ENCODE data around the gene ITGA8. TPM values are rescaled to one million over a fixed set of nuclear protein-coding genes. Genes with fewer than 3 reads are reported as not detected.
"Not testable (repeated sequence)": the region's sequence is repeated elsewhere in the genome, so short reads cannot be mapped to it uniquely, and the experiment has no call there.

ITGA8 gene
- total RNA-seq, 2 experiments from 2014 or later, result not detected

DNA sequence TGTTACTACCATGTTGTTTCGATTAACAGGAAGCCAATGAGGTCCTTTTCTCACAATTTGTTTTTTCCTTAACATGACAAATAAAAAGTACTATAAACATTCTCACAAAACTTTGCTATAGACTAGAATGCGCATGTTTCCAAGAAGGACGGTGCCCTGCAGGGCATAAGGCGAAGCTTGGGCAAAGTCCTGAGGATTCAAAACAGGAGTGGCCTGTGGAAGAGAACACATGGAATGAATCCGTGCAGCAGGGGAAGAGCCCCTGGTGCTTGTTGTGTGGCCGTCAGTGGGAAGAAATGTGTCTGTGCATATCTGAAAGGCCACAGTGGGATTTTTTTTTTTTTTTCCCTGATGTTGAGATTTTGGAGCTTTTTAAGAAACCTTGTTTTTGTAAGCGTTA lies 67.6 kb downstream of the ITGA8 start:
- Mint-ChIP-seq H3K9me3 (no peaks in the 10 kb centered on the region), H3K4me1 (no peaks in the 10 kb centered on the region), H3K4me3 (no peak overlapping the region), H3K27me3 (no peaks in the 10 kb centered on the region), H3K27ac (no peak overlapping the region), H3K36me3 (ENCODE audit: low read depth) (no peaks in the 10 kb centered on the region)
- CTCF ChIA-PET, result no interaction called here
- no peak for DNase-seq
- POLR2A ChIA-PET, result interaction anchor here (0.6 kb wide), 1 partner anchor 135 kb away, joined by 3 read pairs; no protein-coding TSS in a partner anchor

- no peaks in the 10 kb centered on the region for H3K9me3 Mint-ChIP-seq
- H3K27ac Mint-ChIP-seq, result no peak overlapping the region
- H3K4me1 Mint-ChIP-seq, result no peaks in the 10 kb centered on the region
- no peak for DNase-seq
- H3K4me3 Mint-ChIP-seq, result no peak overlapping the region
- H3K36me3 Mint-ChIP-seq (ENCODE audit: low read depth), result no peaks in the 10 kb centered on the region
- H3K27me3 Mint-ChIP-seq, result no peaks in the 10 kb centered on the region
- ChIA-PET POLR2A (no interaction called here), CTCF (interaction anchor here (0.6 kb wide), 1 partner anchor 380 kb away, joined by 4 read pairs; no protein-coding TSS in a partner anchor)
Measured at GRCh38 chr10:15651175-15651574, 68.5 kb downstream of the ITGA8 start.

- DNase-seq, result no peak
- Mint-ChIP-seq H3K4me3 (no peak overlapping the region), H3K27ac (no peak overlapping the region), H3K36me3 (ENCODE audit: low read depth) (no peaks in the 10 kb centered on the region), H3K4me1 (no peaks in the 10 kb centered on the region), H3K9me3 (no peaks in the 10 kb centered on the region), H3K27me3 (peaks cover 7% of the 10 kb centered on the region)
- ChIA-PET CTCF (no interaction called here), POLR2A (no interaction called here)
Measured at GRCh38 chr10:15642095-15642494, 77.6 kb downstream of the ITGA8 start.

DNA sequence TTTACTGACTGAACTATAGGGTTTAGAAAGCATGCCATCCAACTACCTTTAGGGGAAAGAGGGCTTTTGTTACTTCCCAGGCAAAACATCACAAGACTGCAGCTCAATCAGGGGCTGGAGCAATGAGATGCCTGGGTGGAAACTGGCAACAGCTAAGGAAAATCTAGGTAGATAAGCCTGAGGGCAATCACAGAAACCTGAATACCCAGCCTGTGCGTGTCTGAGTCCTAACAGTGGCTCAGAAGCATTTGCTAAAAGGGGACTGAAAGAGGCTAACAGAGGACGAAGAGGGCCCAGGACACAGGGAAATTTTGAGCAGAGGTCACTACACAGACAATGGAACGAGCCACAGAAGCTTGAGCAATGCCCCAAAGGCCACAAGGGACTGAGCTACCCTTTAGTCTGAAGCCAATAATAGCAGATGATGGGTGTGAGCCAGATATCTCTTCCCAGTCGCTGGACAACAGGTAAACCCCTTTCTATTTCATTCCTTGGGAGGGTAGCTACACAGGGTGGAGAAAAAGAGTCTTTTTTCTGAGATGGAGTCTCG lies 79.1 kb downstream of the ITGA8 start:
- no peak overlapping the region for H3K27ac Mint-ChIP-seq
- CTCF ChIA-PET, result no interaction called here
- no peak overlapping the region for H3K4me3 Mint-ChIP-seq
- no peaks in the 10 kb centered on the region for H3K36me3 Mint-ChIP-seq (ENCODE audit: low read depth)
- POLR2A ChIA-PET, result no interaction called here
- H3K4me1 Mint-ChIP-seq, result no peaks in the 10 kb centered on the region
- DNase-seq, result no peak
- no peaks in the 10 kb centered on the region for H3K9me3 Mint-ChIP-seq
- H3K27me3 Mint-ChIP-seq, result peaks cover 7% of the 10 kb centered on the region

DNA sequence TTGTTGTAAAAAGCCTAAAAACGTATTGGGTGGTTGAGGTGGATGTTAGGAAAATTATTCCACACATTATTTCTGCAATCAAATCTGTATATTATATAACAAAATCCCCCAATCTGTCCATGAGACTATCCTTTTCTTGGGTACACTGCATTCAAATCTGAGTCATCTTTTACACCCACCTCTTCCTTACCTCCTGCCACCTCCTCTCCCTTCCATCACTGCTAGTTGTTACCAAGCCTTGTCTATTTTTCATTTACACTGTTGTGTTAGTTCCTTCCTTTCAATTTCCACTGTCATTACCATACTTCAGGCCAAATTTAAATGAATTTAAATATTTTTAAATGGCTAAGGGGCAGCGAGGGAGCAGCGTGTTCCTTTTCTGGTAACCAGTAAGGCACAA lies 83.3 kb downstream of the ITGA8 start:
- H3K36me3 Mint-ChIP-seq (ENCODE audit: low read depth), result no peaks in the 10 kb centered on the region
- DNase-seq, result no peak
- ChIA-PET POLR2A (no interaction called here), CTCF (no interaction called here)
- no peaks in the 10 kb centered on the region for H3K9me3 Mint-ChIP-seq
- no peak overlapping the region for H3K27ac Mint-ChIP-seq
- no peaks in the 10 kb centered on the region for H3K4me1 Mint-ChIP-seq
- H3K4me3 Mint-ChIP-seq, result no peak overlapping the region
- H3K27me3 Mint-ChIP-seq, result no peaks in the 10 kb centered on the region

- CTCF ChIA-PET, result no interaction called here
- H3K9me3 Mint-ChIP-seq, result no peaks in the 10 kb centered on the region
- H3K27me3 Mint-ChIP-seq, result peaks cover 1% of the 10 kb centered on the region
- no peaks in the 10 kb centered on the region for H3K4me1 Mint-ChIP-seq
- no peak for DNase-seq
- no peak overlapping the region for H3K27ac Mint-ChIP-seq
- no peak overlapping the region for H3K4me3 Mint-ChIP-seq
- POLR2A ChIA-PET, result interaction anchor here (0.6 kb wide), 1 partner anchor 123 kb away, joined by 3 read pairs; no protein-coding TSS in a partner anchor
- no peaks in the 10 kb centered on the region for H3K36me3 Mint-ChIP-seq (ENCODE audit: low read depth)
Measured at GRCh38 chr10:15632456-15633091, 87.1 kb downstream of the ITGA8 start.

DNA sequence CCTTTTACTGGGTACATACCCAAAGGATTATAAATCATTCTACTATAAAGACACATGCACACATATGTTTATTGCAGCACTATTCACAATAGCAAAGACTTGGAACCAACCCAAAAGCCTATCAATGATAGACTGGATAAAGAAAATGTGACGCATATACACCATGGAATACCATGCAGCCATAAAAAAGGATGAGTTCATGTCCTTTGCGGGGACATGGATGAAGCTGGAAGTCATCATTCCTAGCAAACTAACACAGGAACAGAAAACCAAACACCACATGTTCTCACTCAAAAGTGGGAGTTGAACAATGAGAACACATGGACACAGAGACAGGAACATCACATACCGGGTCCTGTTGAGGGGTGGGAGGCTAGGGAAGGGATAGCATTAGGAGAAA lies 88.5 kb downstream of the ITGA8 start:
- H3K4me3 Mint-ChIP-seq; H3K27me3 Mint-ChIP-seq; H3K36me3 Mint-ChIP-seq (ENCODE audit: low read depth); DNase-seq; CTCF ChIA-PET; H3K9me3 Mint-ChIP-seq; H3K4me1 Mint-ChIP-seq; H3K27ac Mint-ChIP-seq; POLR2A ChIA-PET: not testable (repeated sequence)

DNA sequence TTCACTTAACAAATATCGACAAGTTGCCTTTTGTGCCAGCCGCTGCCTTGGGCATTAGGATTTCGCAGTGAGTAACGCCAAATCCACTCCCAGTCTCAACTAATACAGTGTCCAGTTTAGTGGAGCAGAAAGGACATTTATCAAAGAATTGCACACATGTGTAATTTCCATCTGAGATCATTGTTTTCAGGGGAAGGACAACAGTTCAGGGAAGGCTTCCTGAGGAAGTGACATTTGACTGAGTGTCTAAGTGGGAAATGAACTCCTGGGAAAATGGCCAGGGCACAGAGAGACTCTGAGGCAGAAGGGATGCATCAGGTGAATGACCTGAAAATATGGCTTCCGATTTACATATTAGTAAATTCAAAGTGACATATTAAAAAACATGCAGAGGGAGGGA lies 89.4 kb downstream of the ITGA8 start:
- H3K27me3 Mint-ChIP-seq, result peaks cover 1% of the 10 kb centered on the region
- H3K9me3 Mint-ChIP-seq, result no peaks in the 10 kb centered on the region
- H3K27ac Mint-ChIP-seq, result no peak overlapping the region
- H3K36me3 Mint-ChIP-seq (ENCODE audit: low read depth), result no peaks in the 10 kb centered on the region
- POLR2A ChIA-PET, result no interaction called here
- no peak for DNase-seq
- no peak overlapping the region for H3K4me3 Mint-ChIP-seq
- CTCF ChIA-PET, result no interaction called here
- no peaks in the 10 kb centered on the region for H3K4me1 Mint-ChIP-seq

DNA sequence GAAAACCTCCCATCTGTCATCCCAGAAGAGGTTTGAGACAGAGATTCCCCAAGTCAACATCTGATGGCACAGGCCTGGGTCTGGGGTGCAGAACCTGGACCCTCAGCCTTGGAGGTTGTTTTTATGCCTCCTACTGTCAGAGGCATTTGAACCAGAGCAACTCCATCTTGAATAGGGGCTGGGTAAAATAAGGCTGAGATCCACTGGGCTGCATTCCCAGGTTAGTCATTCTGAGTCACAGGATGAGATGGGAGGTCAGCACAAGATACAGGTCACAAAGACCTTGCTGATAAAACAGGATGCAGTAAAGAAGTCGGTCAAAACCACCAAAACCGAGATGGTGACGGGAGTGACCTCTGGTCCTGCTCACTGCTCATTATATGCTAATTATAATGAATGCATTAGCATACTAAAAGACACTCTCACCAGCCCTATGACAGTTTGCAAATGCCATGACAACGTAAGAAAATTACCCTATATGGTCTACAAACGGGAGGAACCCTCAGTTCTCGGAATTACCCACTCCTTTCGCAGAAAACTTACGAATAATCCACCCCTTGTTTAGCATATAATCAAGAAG lies 92.0 kb downstream of the ITGA8 start:
- H3K36me3 Mint-ChIP-seq (ENCODE audit: low read depth), result no peaks in the 10 kb centered on the region
- H3K9me3 Mint-ChIP-seq, result no peaks in the 10 kb centered on the region
- H3K27ac Mint-ChIP-seq, result no peak overlapping the region
- peaks cover 3% of the 10 kb centered on the region for H3K27me3 Mint-ChIP-seq
- H3K4me1 Mint-ChIP-seq, result no peaks in the 10 kb centered on the region
- POLR2A ChIA-PET, result no interaction called here
- no peak for DNase-seq
- no peak overlapping the region for H3K4me3 Mint-ChIP-seq
- CTCF ChIA-PET, result interaction anchor here (0.5 kb wide), 1 partner anchor 632 kb away, joined by 3 read pairs; no protein-coding TSS in a partner anchor

DNA sequence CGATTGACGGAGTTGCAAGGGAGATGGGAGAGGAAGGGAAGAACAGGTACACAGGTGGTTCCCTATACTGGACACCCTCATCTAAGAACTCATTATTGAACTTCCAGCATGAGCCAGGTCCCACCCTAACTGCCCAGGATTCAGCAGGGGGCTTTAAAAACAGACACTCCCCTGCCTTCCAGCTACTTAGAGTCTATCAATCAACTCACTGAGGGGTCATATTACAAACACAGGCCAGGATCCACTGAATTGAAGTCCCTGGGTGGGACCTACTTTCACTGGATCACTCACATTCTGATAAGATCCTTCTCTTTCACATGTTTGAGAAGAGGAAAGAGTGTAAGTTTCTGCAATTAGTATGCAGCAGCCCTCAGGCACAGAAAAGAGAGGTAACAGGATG lies 92.8 kb downstream of the ITGA8 start:
- Mint-ChIP-seq H3K27ac (no peak overlapping the region), H3K27me3 (peaks cover 6% of the 10 kb centered on the region), H3K36me3 (ENCODE audit: low read depth) (no peaks in the 10 kb centered on the region), H3K9me3 (no peaks in the 10 kb centered on the region), H3K4me1 (no peaks in the 10 kb centered on the region), H3K4me3 (no peak overlapping the region)
- ChIA-PET CTCF (interaction anchor here (0.5 kb wide), 1 partner anchor 633 kb away, joined by 3 read pairs; no protein-coding TSS in a partner anchor), POLR2A (no interaction called here)
- no peak for DNase-seq

GRCh38 chr10:15625261-15625660 lies 94.5 kb downstream of the ITGA8 start:
- Mint-ChIP-seq H3K4me1 (no peaks in the 10 kb centered on the region), H3K27ac (no peak overlapping the region), H3K4me3 (no peak overlapping the region), H3K36me3 (ENCODE audit: low read depth) (no peaks in the 10 kb centered on the region), H3K27me3 (peaks cover 8% of the 10 kb centered on the region), H3K9me3 (no peaks in the 10 kb centered on the region)
- DNase-seq, result no peak
- ChIA-PET CTCF (interaction anchor here (0.9 kb wide), 1 partner anchor 17 kb away, joined by 3 read pairs; no protein-coding TSS in a partner anchor), POLR2A (no interaction called here)

GRCh38 chr10:15624401-15625196 lies 95.1 kb downstream of the ITGA8 start:
- peaks cover 8% of the 10 kb centered on the region for H3K27me3 Mint-ChIP-seq

DNA sequence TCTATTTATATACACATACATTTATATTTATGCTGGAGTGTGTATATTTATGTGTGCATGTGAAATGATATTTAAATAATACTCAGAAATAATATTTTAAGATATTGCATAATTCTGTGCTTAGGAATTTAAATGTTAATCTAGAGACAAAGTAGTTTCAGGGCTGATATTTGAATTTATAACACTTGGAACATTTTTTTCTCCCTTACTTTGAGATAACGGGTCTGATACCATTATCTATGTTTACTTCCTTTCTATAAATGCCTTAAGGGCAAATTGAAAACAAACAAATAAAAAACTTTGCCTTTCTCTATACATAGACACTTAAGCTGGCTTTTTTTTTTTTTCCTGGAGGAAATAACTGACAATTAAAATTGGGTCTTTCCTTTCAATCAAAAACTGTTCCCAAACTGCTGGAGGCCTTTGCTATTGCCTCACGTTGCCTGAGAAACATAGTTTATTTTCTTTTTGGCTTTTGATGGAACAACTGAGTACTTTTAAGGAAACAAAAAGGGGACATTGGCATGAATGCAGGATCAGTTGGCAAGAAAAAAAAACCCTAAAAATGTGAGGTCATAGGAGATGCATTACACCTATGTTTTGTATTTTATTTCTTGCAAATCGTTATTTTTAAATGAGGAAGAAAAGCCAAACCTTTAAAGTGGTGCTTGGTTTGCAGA lies 98.7 kb downstream of the ITGA8 start:
- H3K9me3 Mint-ChIP-seq, result no peaks in the 10 kb centered on the region
- no peak overlapping the region for H3K27ac Mint-ChIP-seq
- no peak overlapping the region for H3K4me3 Mint-ChIP-seq
- no peaks in the 10 kb centered on the region for H3K36me3 Mint-ChIP-seq (ENCODE audit: low read depth)
- no peaks in the 10 kb centered on the region for H3K4me1 Mint-ChIP-seq
- ChIA-PET CTCF (no interaction called here), POLR2A (no interaction called here)
- no peak for DNase-seq
- peaks cover 8% of the 10 kb centered on the region for H3K27me3 Mint-ChIP-seq

More at GRCh38 chr10:15624401-15625196, 95.1 kb downstream of the ITGA8 start:
- no peak overlapping the region for H3K27ac Mint-ChIP-seq
- H3K36me3 Mint-ChIP-seq (ENCODE audit: low read depth), result no peaks in the 10 kb centered on the region
- no peaks in the 10 kb centered on the region for H3K4me1 Mint-ChIP-seq
- no peak overlapping the region for H3K4me3 Mint-ChIP-seq
- no peaks in the 10 kb centered on the region for H3K9me3 Mint-ChIP-seq
- ChIA-PET POLR2A (no interaction called here), CTCF (interaction anchor here (0.9 kb wide), 1 partner anchor 18 kb away, joined by 3 read pairs; no protein-coding TSS in a partner anchor)
- DNase-seq, result no peak
